Measurements from ENCODE around the gene CHMP6. TPM values are rescaled to one million over a fixed set of nuclear protein-coding genes. Genes with fewer than 3 reads are reported as not detected.

The CHMP6 gene
- total RNA-seq, 3 donors from 2014 or later (not counting 1 experiment from before 2014, with no cell fraction given): 26.8 to 33.3 (median 33.0) TPM

DNA sequence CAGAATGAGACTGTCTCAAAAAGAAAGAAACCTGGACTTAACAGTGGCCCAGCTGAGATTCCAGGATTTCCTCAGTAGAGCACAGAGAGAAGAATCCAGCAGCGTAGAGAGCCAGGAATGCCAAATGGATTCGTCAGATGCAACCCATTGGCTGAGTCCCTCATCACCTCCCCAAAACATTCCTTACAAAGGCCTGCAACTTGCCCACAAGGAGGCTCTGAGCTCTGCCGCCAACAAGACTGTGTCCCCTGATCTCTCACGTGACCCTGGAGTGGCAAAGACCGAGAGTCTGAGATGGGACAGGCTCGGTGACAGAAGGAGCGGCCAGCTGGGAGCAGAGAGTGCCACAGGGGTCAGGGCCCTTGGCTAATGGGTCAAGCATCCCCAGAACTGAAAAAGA lies 6.9 kb upstream of the CHMP6 start:
- ATAC-seq (no peak), DNase-seq (no peak)
- H3K4me1 Mint-ChIP-seq: peaks cover 0 to 14% of the 10 kb centered on the region in 2 donors
- no peak overlapping the region for H3K27ac ChIP-seq (ENCODE audit: low read length)
- H3K27me3 Mint-ChIP-seq (ENCODE audit: low read depth in 2 of 2): peaks cover 10 to 16% of the 10 kb centered on the region in 2 donors
- H3K36me3 Mint-ChIP-seq: no peaks in the 10 kb centered on the region
- no peaks in the 10 kb centered on the region for H3K9me3 Mint-ChIP-seq
- peaks cover 4% of the 10 kb centered on the region for H3K27me3 ChIP-seq (ENCODE audit: control insufficient read depth, insufficient read depth, low read length)
- no peak overlapping the region for H3K4me3 ChIP-seq (ENCODE audit: low read length)
- H3K36me3 ChIP-seq (ENCODE audit: control insufficient read depth, insufficient read depth, low read length): no peaks in the 10 kb centered on the region
- H3K4me3 Mint-ChIP-seq: no peak overlapping the region
- peaks cover 23% of the 10 kb centered on the region for H3K4me1 ChIP-seq (ENCODE audit: control insufficient read depth, insufficient read depth, low read length)
- H3K27ac Mint-ChIP-seq: no peak overlapping the region
- TF ChIP-seq, protein P1, sequence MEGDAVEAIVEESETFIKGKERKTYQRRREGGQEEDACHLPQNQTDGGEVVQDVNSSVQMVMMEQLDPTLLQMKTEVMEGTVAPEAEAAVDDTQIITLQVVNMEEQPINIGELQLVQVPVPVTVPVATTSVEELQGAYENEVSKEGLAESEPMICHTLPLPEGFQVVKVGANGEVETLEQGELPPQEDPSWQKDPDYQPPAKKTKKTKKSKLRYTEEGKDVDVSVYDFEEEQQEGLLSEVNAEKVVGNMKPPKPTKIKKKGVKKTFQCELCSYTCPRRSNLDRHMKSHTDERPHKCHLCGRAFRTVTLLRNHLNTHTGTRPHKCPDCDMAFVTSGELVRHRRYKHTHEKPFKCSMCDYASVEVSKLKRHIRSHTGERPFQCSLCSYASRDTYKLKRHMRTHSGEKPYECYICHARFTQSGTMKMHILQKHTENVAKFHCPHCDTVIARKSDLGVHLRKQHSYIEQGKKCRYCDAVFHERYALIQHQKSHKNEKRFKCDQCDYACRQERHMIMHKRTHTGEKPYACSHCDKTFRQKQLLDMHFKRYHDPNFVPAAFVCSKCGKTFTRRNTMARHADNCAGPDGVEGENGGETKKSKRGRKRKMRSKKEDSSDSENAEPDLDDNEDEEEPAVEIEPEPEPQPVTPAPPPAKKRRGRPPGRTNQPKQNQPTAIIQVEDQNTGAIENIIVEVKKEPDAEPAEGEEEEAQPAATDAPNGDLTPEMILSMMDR (IDR thresholded peaks at IDR 0.05): no peak
- H3K9me3 ChIP-seq (ENCODE audit: control insufficient read depth, insufficient read depth, low read length): no peaks in the 10 kb centered on the region
- intact Hi-C loops (cut with micrococcal nuclease): loop anchor here (5.0 kb wide), 1 partner anchor 407 kb away; no protein-coding TSS in a partner anchor
- WGBS (ENCODE audit: insufficient coverage): 92% methylated on average over 7 of the region's 7 CpGs

DNA sequence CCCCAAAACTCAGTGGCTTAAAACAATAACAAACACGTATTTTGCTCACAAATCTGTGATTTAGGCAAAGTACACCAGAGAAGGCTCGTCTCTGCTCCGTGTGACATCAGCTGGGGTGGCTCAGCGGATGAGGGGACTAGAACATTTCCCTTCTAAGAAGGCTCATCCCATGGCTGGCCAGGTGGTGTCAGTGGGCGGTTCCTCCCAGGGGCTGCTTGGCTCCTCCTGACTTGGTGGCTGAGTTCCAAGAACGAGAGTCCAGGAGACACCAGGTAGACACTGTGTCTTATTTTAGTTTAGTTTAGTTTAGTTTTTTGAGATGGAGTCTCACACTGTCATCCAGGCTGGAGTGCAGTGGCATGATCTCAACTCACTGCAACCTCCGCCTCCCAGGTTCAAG lies 5.6 kb upstream of the CHMP6 start:
- Histone ChIP-seq H3K27me3 (ENCODE audit: control insufficient read depth, insufficient read depth, low read length) (no peaks in the 10 kb centered on the region), H3K27ac (ENCODE audit: low read length) (no peak overlapping the region), H3K4me3 (ENCODE audit: low read length) (no peak overlapping the region), H3K4me1 (ENCODE audit: control insufficient read depth, insufficient read depth, low read length) (peaks cover 26% of the 10 kb centered on the region), H3K9me3 (ENCODE audit: control insufficient read depth, insufficient read depth, low read length) (no peaks in the 10 kb centered on the region), H3K36me3 (ENCODE audit: control insufficient read depth, insufficient read depth, low read length) (no peaks in the 10 kb centered on the region)
- TF ChIP-seq, protein P1 (IDR thresholded peaks at IDR 0.05): no peak
- ATAC-seq: no peak
- DNase-seq: no peak
- H3K36me3 Mint-ChIP-seq: no peaks in the 10 kb centered on the region
- H3K4me3 Mint-ChIP-seq: no peak overlapping the region
- peaks cover 0 to 9% of the 10 kb centered on the region in 2 donors for H3K4me1 Mint-ChIP-seq
- H3K27me3 Mint-ChIP-seq (ENCODE audit: low read depth in 2 of 2): peaks cover under 1 to 8% of the 10 kb centered on the region in 2 donors
- intact Hi-C loops (cut with micrococcal nuclease): no loop called here
- no peaks in the 10 kb centered on the region for H3K9me3 Mint-ChIP-seq
- WGBS (ENCODE audit: insufficient coverage): 93% methylated on average over 7 of the region's 7 CpGs
- H3K27ac Mint-ChIP-seq: no peak overlapping the region

DNA sequence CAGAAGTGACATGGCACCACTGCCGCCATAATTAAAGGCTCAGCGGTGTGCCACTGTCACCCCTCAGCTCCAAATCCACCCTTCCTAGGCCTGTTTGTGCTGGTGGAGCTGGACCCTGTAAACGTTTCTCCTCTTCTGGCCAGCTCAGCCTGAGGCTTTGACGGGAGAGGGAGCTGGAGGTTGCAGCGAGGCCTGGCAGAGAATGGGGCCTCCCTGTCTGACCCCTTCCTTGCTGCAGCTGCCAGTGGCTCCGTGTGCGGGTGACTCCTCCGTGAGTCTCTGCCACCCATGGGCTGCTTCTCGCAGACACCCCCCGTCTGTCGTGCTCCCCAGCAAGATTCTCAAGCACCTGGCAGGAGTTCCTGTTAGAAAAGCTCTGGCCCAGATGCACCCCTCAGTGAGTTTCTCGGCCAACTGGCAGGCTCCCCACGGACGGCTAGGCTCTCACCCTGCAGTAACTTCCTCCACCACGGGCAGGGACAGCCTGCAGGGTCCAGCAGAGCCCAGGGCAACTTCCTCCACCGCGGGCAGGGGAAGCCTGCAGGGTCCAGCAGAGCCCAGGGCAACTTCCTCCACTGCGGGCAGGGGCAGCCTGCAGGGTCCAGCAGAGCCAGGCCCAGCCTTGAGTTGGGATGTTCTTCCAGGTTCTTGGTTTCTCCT lies 4.7 kb upstream of the CHMP6 start:
- H3K9me3 ChIP-seq (ENCODE audit: control insufficient read depth, insufficient read depth, low read length): no peaks in the 10 kb centered on the region
- H3K4me1 ChIP-seq (ENCODE audit: control insufficient read depth, insufficient read depth, low read length): peaks cover 28% of the 10 kb centered on the region
- 27% methylated on average over 18 of the region's 18 CpGs for WGBS (ENCODE audit: insufficient coverage)
- intact Hi-C loops (cut with micrococcal nuclease): no loop called here
- H3K4me1 Mint-ChIP-seq: peaks cover 0 to 5% of the 10 kb centered on the region in 2 donors
- peaks cover 0 to 5% of the 10 kb centered on the region in 2 donors for H3K27me3 Mint-ChIP-seq (ENCODE audit: low read depth in 2 of 2)
- H3K36me3 Mint-ChIP-seq: no peaks in the 10 kb centered on the region
- H3K4me3 ChIP-seq (ENCODE audit: low read length): no peak overlapping the region
- H3K9me3 Mint-ChIP-seq: no peaks in the 10 kb centered on the region
- H3K27ac Mint-ChIP-seq: no peak overlapping the region
- H3K27ac ChIP-seq (ENCODE audit: low read length): no peak overlapping the region
- DNase-seq (no peak), ATAC-seq (peak in 1 of 3 donors; percentile 43)
- no peaks in the 10 kb centered on the region for H3K36me3 ChIP-seq (ENCODE audit: control insufficient read depth, insufficient read depth, low read length)
- no peaks in the 10 kb centered on the region for H3K27me3 ChIP-seq (ENCODE audit: control insufficient read depth, insufficient read depth, low read length)
- TF ChIP-seq, protein P1 (IDR thresholded peaks at IDR 0.05): no peak
- H3K4me3 Mint-ChIP-seq: no peak overlapping the region
